H1 (cell line): ENCODE data around the gene CRADD. TPM values are rescaled to one million over a fixed set of nuclear protein-coding genes. Genes with fewer than 3 reads are reported as not detected.

ENCODE experiments used
- CTCF ChIA-PET: fragments of 300-600 bp; sonication (Branson Sonifier 250); formaldehyde crosslinking; loops from one replicate; lab custom pipeline; 2021; ENCODE audit not compliant: partially characterized antibody; lab: Charles Lee
- POLR2A ChIA-PET: fragments of 300-600 bp; sonication (Branson Sonifier 250); formaldehyde crosslinking; loops from one replicate; lab custom pipeline; 2021; ENCODE audit warnings: inconsistent platforms; ENCODE audit not compliant: partially characterized antibody; lab: Charles Lee
- DNase-seq, 2 experiments: peaks; one replicate each; pipeline versions ENCODE4 v3.0.0 to v3.0.0-alpha.2; 2010 to 2022; ENCODE audit warnings: low spot score in 2 of 2, low read depth in 1 of 2, mixed read lengths in 1 of 2
- FAIRE-seq: peaks from 2 replicates; lab custom pipeline; 2011; peaks lifted over from hg19 to GRCh38; lab: Jason Lieb, UNC
- H2AFZ ChIP-seq: 2 replicates; pipeline ENCODE4 v1.8.1; 2012; ENCODE audit warnings: low read length, inconsistent platforms
- H2AK5ac ChIP-seq: 2 replicates; pipeline ENCODE4 v1.6.1; 2013; ENCODE audit warnings: low read depth, low read length
- H2BK120ac ChIP-seq: replicated peaks from 2 replicates; pipeline ENCODE3; 2013; ENCODE audit warnings: low read depth, low read length, inconsistent platforms
- H2BK12ac ChIP-seq: 2 replicates; pipeline ENCODE4 v1.6.1; 2013; ENCODE audit warnings: low read depth, low read length
- H2BK15ac ChIP-seq: 2 replicates; pipeline ENCODE4 v1.6.1; 2013; ENCODE audit warnings: low read length
- H2BK20ac ChIP-seq: 2 replicates; pipeline ENCODE4 v1.6.1; 2013; ENCODE audit warnings: low read length
- H2BK5ac ChIP-seq: 2 replicates; pipeline ENCODE4 v1.6.1; 2013; ENCODE audit warnings: low read depth, low read length
- H3K14ac ChIP-seq: 2 replicates; pipeline ENCODE4 v1.6.1; 2013; ENCODE audit warnings: inconsistent platforms; ENCODE audit not compliant: insufficient read length
- H3K18ac ChIP-seq: 2 replicates; pipeline ENCODE4 v1.6.1; 2013; ENCODE audit warnings: low read length; ENCODE audit errors: extremely low read depth
- H3K23ac ChIP-seq: 2 replicates; pipeline ENCODE4 v1.6.1; 2013; ENCODE audit warnings: inconsistent platforms; ENCODE audit not compliant: insufficient read length
- H3K23me2 ChIP-seq: 2 replicates; pipeline ENCODE4 v1.6.1; 2013; ENCODE audit warnings: low read depth, low read length
- H3K27ac ChIP-seq: 2 replicates; pipeline ENCODE4 v1.6.1; 2011; ENCODE audit warnings: low read depth, low read length, inconsistent platforms
- H3K27me3 ChIP-seq, 4 experiments: replicated peaks in 1 of 4; 1 replicate in 1 of 4; 2 replicates in 3 of 4; pipeline versions ENCODE4 v1.6.1 to v1.8.1; 2011 to 2013; ENCODE audit warnings: low read length in 3 of 4, mild to moderate bottlenecking in 3 of 4, inconsistent platforms in 2 of 4, mixed read lengths in 2 of 4, moderate library complexity in 1 of 4; ENCODE audit not compliant: control insufficient read depth in 3 of 4, insufficient read depth in 3 of 4; ENCODE audit errors: extremely low read depth in 1 of 4
- H3K36me3 ChIP-seq, 4 experiments: 2 replicates each; pipeline versions ENCODE4 v1.6.1 to v1.8.1; 2011 to 2013; ENCODE audit warnings: mild to moderate bottlenecking in 4 of 4, low read length in 3 of 4, moderate library complexity in 2 of 4, control low read depth in 1 of 4, inconsistent platforms in 1 of 4; ENCODE audit not compliant: insufficient read depth in 4 of 4, control insufficient read depth in 2 of 4
- H3K4ac ChIP-seq: replicated peaks from 2 replicates; pipeline ENCODE3; 2013; ENCODE audit warnings: low read length, low read depth, mixed read lengths, inconsistent platforms; ENCODE audit not compliant: insufficient read length
- H3K4me1 ChIP-seq, 4 experiments: replicated peaks in 1 of 4; 1 replicate in 1 of 4; 2 replicates in 3 of 4; pipeline versions ENCODE4 v1.6.1 to v1.8.1; 2011 to 2013; ENCODE audit warnings: low read length in 3 of 4, inconsistent platforms in 2 of 4, mixed read lengths in 1 of 4; ENCODE audit not compliant: insufficient read depth in 4 of 4, control insufficient read depth in 3 of 4
- H3K4me2 ChIP-seq, 2 experiments: 2 replicates each; pipeline versions ENCODE4 v1.6.1 to v1.8.1; 2011 to 2013; ENCODE audit warnings: low read depth in 2 of 2, low read length in 2 of 2, control low read depth in 1 of 2, inconsistent platforms in 1 of 2, mild to moderate bottlenecking in 1 of 2; ENCODE audit not compliant: insufficient read depth in 1 of 2
- H3K4me3 ChIP-seq, 4 experiments: fragments of 200-600, 300-600 bp in 1 of 4; sonication (generic), shearing (Covaris generic), sonication (Bioruptor Twin) in 1 of 4; 2 replicates each; pipeline versions ENCODE4 v1.5.1 to v1.8.1; 2011 to 2016; ENCODE audit warnings: low read length in 4 of 4, low read depth in 3 of 4, control low read depth in 2 of 4, inconsistent platforms in 2 of 4, mild to moderate bottlenecking in 2 of 4, mixed read lengths in 1 of 4, moderate library complexity in 1 of 4; ENCODE audit not compliant: insufficient read depth in 2 of 4; ENCODE audit errors: extremely low read depth in 1 of 4
- H3K56ac ChIP-seq: replicated peaks from 2 replicates; pipeline ENCODE3; 2013; ENCODE audit warnings: low read depth, mild to moderate bottlenecking, mixed read lengths, low read length, inconsistent platforms; ENCODE audit not compliant: insufficient read length
- H3K79me1 ChIP-seq: 2 replicates; pipeline ENCODE4 v1.6.1; 2013; ENCODE audit warnings: low read depth, low read length, control low read depth
- H3K79me2 ChIP-seq, 2 experiments: 2 replicates each; pipeline versions ENCODE4 v1.6.1 to v1.8.1; 2012 to 2013; ENCODE audit warnings: low read length in 2 of 2, mild to moderate bottlenecking in 2 of 2, inconsistent platforms in 1 of 2; ENCODE audit not compliant: insufficient read depth in 2 of 2, control insufficient read depth in 1 of 2
- H3K9ac ChIP-seq, 4 experiments: replicated peaks in 1 of 4; 1 replicate in 1 of 4; 2 replicates in 3 of 4; pipeline versions ENCODE4 v1.6.1 to v1.8.1; 2011 to 2013; ENCODE audit warnings: low read depth in 3 of 4, low read length in 3 of 4, control low read depth in 2 of 4, mild to moderate bottlenecking in 2 of 4, moderate library complexity in 2 of 4, inconsistent platforms in 1 of 4; ENCODE audit errors: extremely low read depth in 1 of 4
- H3K9me3 ChIP-seq, 2 experiments: 2 replicates each; pipeline versions ENCODE4 v1.6.1 to v1.8.1; 2012 to 2013; ENCODE audit warnings: mild to moderate bottlenecking in 2 of 2, moderate library complexity in 2 of 2, control low read depth in 1 of 2, inconsistent platforms in 1 of 2, low read depth in 1 of 2, low read length in 1 of 2, mixed read lengths in 1 of 2; ENCODE audit not compliant: insufficient read depth in 2 of 2
- H4K20me1 ChIP-seq, 2 experiments: replicated peaks in 1 of 2; 2 replicates each; pipeline versions ENCODE3 to v1.8.1; 2011 to 2013; ENCODE audit warnings: inconsistent platforms in 2 of 2, low read length in 2 of 2, mild to moderate bottlenecking in 1 of 2; ENCODE audit not compliant: insufficient read depth in 2 of 2, control insufficient read depth in 1 of 2
- H4K5ac ChIP-seq: 2 replicates; pipeline ENCODE4 v1.6.1; 2013; ENCODE audit warnings: low read length, low read depth, mixed read lengths, inconsistent platforms; ENCODE audit not compliant: insufficient read length
- H4K8ac ChIP-seq: 2 replicates; pipeline ENCODE4 v1.8.0; 2013; ENCODE audit warnings: mild to moderate bottlenecking, moderate library complexity, low read length, inconsistent platforms; ENCODE audit not compliant: insufficient read depth; ENCODE audit errors: extremely low read depth
- H4K91ac ChIP-seq: replicated peaks from 2 replicates; pipeline ENCODE3; 2013; ENCODE audit warnings: low read length, mixed read lengths, inconsistent platforms; ENCODE audit not compliant: insufficient read length
- CBX8 ChIP-seq: fragments of 300-800, 300-1000 bp; sonication (generic); IDR thresholded peaks from 2 replicates; pipeline ENCODE4 v1.7.1; 2016; ENCODE audit warnings: low read depth, low read length, borderline replicate concordance
- GTF2F1 ChIP-seq: IDR thresholded peaks from 2 replicates; pipeline ENCODE4 v1.6.1; 2012; ENCODE audit warnings: low read depth, low read length, improper control_type of control experiment, borderline replicate concordance
- HDAC6 ChIP-seq: IDR thresholded peaks from one replicate; pipeline ENCODE4 v1.7.1; 2012; ENCODE audit warnings: low read depth, mild to moderate bottlenecking, inconsistent platforms, low read length, moderate library complexity
- PHF8 ChIP-seq: fragments of 200-600 bp; sonication (generic); conservative IDR thresholded peaks from 2 replicates; pipeline ENCODE4 v1.7.1; 2012; ENCODE audit warnings: low read depth, mild to moderate bottlenecking, inconsistent platforms, low read length, moderate library complexity
- SIRT6 ChIP-seq: IDR thresholded peaks from one replicate; pipeline ENCODE4 v1.7.1; 2012; ENCODE audit warnings: low read length, inconsistent platforms
- SIX5 ChIP-seq: IDR thresholded peaks from 2 replicates; pipeline ENCODE4 v1.6.1; 2011; ENCODE audit warnings: mild to moderate bottlenecking, low read depth, low read length
- SUZ12 ChIP-seq: fragments of 200-600 bp; sonication (generic); IDR thresholded peaks from 2 replicates; pipeline ENCODE4 v1.6.1; 2012; ENCODE audit warnings: mild to moderate bottlenecking, inconsistent platforms, low read length, moderate library complexity, mixed read lengths
- ZNF274 ChIP-seq: IDR thresholded peaks from 2 replicates; pipeline ENCODE4 v1.7.0; 2012; ENCODE audit warnings: low read length, borderline replicate concordance; ENCODE audit errors: extremely low read depth
- WGBS, 2 experiments: shearing (Covaris generic) in 1 of 2; methylation state at CpG; one replicate each; pipeline versions ENCODE4 v1.1.6 to v1.1.7; 2013 to 2015; ENCODE audit warnings: low lambda C conversion rate in 2 of 2, mixed read lengths in 2 of 2, inconsistent platforms in 1 of 2, low coverage in 1 of 2, missing lambda C conversion rate in 1 of 2; ENCODE audit not compliant: insufficient replicate concordance in 2 of 2, insufficient coverage in 1 of 2, insufficient read length in 1 of 2; ENCODE audit errors: extremely low coverage in 1 of 2, missing lambda C conversion rate in 1 of 2; 5-methylcytosine and 5-hydroxymethylcytosine counted together
- polyA plus RNA-seq, 7 experiments: library from polyadenylated mRNA; depleted of rRNA in 3 of 7; stranded (reverse) in 5 of 7; unstranded in 2 of 7; fragments of >200 nt in 5 of 7; fragments of 200-250 nt in 2 of 7; gene quantifications; 1 replicate in 5 of 7; 2 replicates in 1 of 7; 4 replicates in 1 of 7; pipeline versions ENCODE4 v1.2.1 to v1.2.3, GENCODE V29; 2011 to 2013; ENCODE audit warnings: missing spikeins in 2 of 7, mixed read lengths in 2 of 7
- total RNA-seq: library from RNA; stranded (reverse); fragmentation: NEBNext Ultra II Directional; extraction: Animal tissue kit (Norgen Biotek cat#: 25700); gene quantifications from 2 replicates; pipeline ENCODE4 v1.2.1, GENCODE V29; 2021
- TF ChIP-seq, protein P1 (sequence below): IDR thresholded peaks from 2 replicates; pipeline ENCODE4 v1.6.1; 2011; ENCODE audit warnings: low read depth, mild to moderate bottlenecking, low read length; ENCODE audit not compliant: insufficient read depth
- TF ChIP-seq, protein P2 (sequence below): IDR thresholded peaks from 2 replicates; pipeline ENCODE4 v1.6.1; 2012; ENCODE audit warnings: inconsistent platforms
- TF ChIP-seq, protein P3 (sequence below): IDR thresholded peaks from 2 replicates; pipeline ENCODE4 v1.6.1; 2012; ENCODE audit warnings: low read length, inconsistent platforms

The CRADD gene
- total and polyA plus RNA-seq, 2 of the 8 experiments (the other 6 are each of a cell fraction or from before 2014, with no cell fraction given): 8.1 to 15.4 TPM

DNA sequence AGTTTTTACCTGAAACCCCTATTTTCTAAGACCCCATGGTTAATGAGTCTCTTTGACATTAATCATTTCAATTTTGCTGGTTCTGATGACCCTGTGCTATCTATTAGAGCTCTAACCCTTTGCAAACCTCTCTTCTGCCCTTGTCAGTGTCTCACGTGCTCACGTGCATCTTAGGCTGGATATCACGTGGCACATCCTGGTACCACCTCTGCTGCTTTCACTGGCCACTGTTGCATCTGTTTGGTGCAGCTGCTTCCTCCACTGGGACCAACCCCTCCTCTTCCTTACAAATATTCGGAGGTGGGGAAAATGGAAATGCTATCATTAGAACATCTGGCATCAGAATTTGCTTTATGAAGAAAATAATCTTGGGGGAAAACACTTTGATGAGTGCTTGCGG is 119.6 kb downstream of the CRADD start:
- H4K5ac ChIP-seq: no peak overlapping the region
- no peak overlapping the region for H3K23ac ChIP-seq
- H2BK20ac ChIP-seq: no peak overlapping the region
- no peak overlapping the region for H2AK5ac ChIP-seq
- H3K9ac ChIP-seq: no peak overlapping the region
- DNase-seq (no peak), FAIRE-seq (no peak)
- H3K27me3 ChIP-seq: no peaks in the 10 kb centered on the region
- no peak overlapping the region for H4K91ac ChIP-seq
- CTCF ChIA-PET: interaction anchor here (1.6 to 2.5 kb wide), 2 partner anchors 30 to 305 kb away, joined by 8 to 12 read pairs; no protein-coding TSS in a partner anchor
- no peaks in the 10 kb centered on the region for H3K79me2 ChIP-seq
- no peaks in the 10 kb centered on the region for H3K79me1 ChIP-seq
- no peak overlapping the region for H2BK120ac ChIP-seq
- H3K27ac ChIP-seq: no peak overlapping the region
- H2BK12ac ChIP-seq: no peak overlapping the region
- H3K4me2 ChIP-seq: no peak overlapping the region
- WGBS, 2 experiments: 74% methylated on average over 5 of the region's 5 CpGs; no CpG with 5 or more reads in 1 of the 2 experiments
- H3K9me3 ChIP-seq: no peaks in the 10 kb centered on the region
- H3K4me3 ChIP-seq: no peak overlapping the region
- H4K20me1 ChIP-seq: no peaks in the 10 kb centered on the region
- no peak overlapping the region for H2BK5ac ChIP-seq
- no peak overlapping the region for H3K18ac ChIP-seq
- POLR2A ChIA-PET: interaction anchor here (1.1 to 1.2 kb wide), 2 partner anchors 16 to 201 kb away, joined by 3 read pairs; no protein-coding TSS in a partner anchor
- H3K4ac ChIP-seq: no peak overlapping the region
- no peak overlapping the region; the same call in 1 of the 2 replicates for H2BK15ac ChIP-seq
- H2AFZ ChIP-seq: no peak overlapping the region
- H3K56ac ChIP-seq: no peak overlapping the region
- no peak overlapping the region for H4K8ac ChIP-seq
- H3K4me1 ChIP-seq: peaks cover 0 to 4% (median 2%) of the 10 kb centered on the region in 4 experiments; a peak in 3 of 7 replicates
- H3K36me3 ChIP-seq: no peaks in the 10 kb centered on the region
- no peak overlapping the region for H3K14ac ChIP-seq
- H3K23me2 ChIP-seq: no peaks in the 10 kb centered on the region
- TF ChIP-seq SIX5: no peak
- no peak for TF ChIP-seq SIRT6
- TF ChIP-seq, protein P1, sequence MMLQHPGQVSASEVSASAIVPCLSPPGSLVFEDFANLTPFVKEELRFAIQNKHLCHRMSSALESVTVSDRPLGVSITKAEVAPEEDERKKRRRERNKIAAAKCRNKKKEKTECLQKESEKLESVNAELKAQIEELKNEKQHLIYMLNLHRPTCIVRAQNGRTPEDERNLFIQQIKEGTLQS: no peak
- TF ChIP-seq, protein P2, sequence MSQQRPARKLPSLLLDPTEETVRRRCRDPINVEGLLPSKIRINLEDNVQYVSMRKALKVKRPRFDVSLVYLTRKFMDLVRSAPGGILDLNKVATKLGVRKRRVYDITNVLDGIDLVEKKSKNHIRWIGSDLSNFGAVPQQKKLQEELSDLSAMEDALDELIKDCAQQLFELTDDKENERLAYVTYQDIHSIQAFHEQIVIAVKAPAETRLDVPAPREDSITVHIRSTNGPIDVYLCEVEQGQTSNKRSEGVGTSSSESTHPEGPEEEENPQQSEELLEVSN: no peak
- no peak for TF ChIP-seq GTF2F1
- no peak for TF ChIP-seq HDAC6
- no peak for TF ChIP-seq CBX8
- TF ChIP-seq, protein P3, sequence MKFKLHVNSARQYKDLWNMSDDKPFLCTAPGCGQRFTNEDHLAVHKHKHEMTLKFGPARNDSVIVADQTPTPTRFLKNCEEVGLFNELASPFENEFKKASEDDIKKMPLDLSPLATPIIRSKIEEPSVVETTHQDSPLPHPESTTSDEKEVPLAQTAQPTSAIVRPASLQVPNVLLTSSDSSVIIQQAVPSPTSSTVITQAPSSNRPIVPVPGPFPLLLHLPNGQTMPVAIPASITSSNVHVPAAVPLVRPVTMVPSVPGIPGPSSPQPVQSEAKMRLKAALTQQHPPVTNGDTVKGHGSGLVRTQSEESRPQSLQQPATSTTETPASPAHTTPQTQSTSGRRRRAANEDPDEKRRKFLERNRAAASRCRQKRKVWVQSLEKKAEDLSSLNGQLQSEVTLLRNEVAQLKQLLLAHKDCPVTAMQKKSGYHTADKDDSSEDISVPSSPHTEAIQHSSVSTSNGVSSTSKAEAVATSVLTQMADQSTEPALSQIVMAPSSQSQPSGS: no peak
- no peak for TF ChIP-seq PHF8
- TF ChIP-seq ZNF274: no peak
- no peak for TF ChIP-seq SUZ12
